Neural cell (in vitro differentiated cells): ENCODE data around the gene SETX. TPM values are rescaled to one million over a fixed set of nuclear protein-coding genes. Genes with fewer than 3 reads are reported as not detected.

Experiments
- H2AFZ ChIP-seq: fragments of 200-600, 300-800 bp; sonication (generic), shearing (Covaris generic); 2 replicates; pipeline ENCODE4 v1.6.0; 2014; ENCODE audit warnings: low read depth, mild to moderate bottlenecking, antibody characterized with exemption, low read length, moderate library complexity
- H3F3A ChIP-seq: fragments of 200-600 bp; shearing (Covaris generic); 2 replicates; pipeline ENCODE4 v1.6.1; 2016; ENCODE audit warnings: mild to moderate bottlenecking, moderate library complexity, mixed read lengths, antibody characterized with exemption, low read length; ENCODE audit not compliant: insufficient read depth, poor library complexity, severe bottlenecking
- H3K27ac ChIP-seq: fragments of 200-600, 300-800 bp; sonication (generic), shearing (Covaris generic); 2 replicates; pipeline ENCODE4 v1.5.1; 2014; ENCODE audit warnings: mild to moderate bottlenecking, low read length, moderate library complexity
- H3K27me3 ChIP-seq: fragments of 300-800, 200-600 bp; sonication (generic), shearing (Covaris generic); 2 replicates; pipeline ENCODE4 v1.6.0; 2014; ENCODE audit warnings: mild to moderate bottlenecking, low read depth, low read length, moderate library complexity; ENCODE audit not compliant: insufficient read depth
- H3K36me3 ChIP-seq: fragments of 300-800, 200-600 bp; sonication (generic), shearing (Covaris generic); 2 replicates; pipeline ENCODE4 v1.5.1; 2014; ENCODE audit warnings: mild to moderate bottlenecking, antibody characterized with exemption, low read length, moderate library complexity; ENCODE audit not compliant: insufficient read depth
- H3K4me2 ChIP-seq: fragments of 300-800, 200-600 bp; sonication (generic), shearing (Covaris generic); 2 replicates; pipeline ENCODE4 v1.6.0; 2014; ENCODE audit warnings: mild to moderate bottlenecking, low read length
- H3K4me3 ChIP-seq: fragments of 300-800, 200-600 bp; sonication (generic), shearing (Covaris generic); 2 replicates; pipeline ENCODE4 v1.5.1; 2014; ENCODE audit warnings: mild to moderate bottlenecking, low read length, moderate library complexity
- H3K79me2 ChIP-seq: fragments of 200-600 bp; shearing (Covaris generic); replicated peaks from 2 replicates; pipeline ENCODE4 v1.6.0; 2014; ENCODE audit warnings: mild to moderate bottlenecking, low read length, moderate library complexity; ENCODE audit not compliant: insufficient read depth
- H3K9ac ChIP-seq: fragments of 300-800, 200-600 bp; sonication (generic), shearing (Covaris generic); 2 replicates; pipeline ENCODE4 v1.6.1; 2016; ENCODE audit warnings: mild to moderate bottlenecking, low read length, mixed read lengths
- H3K9me2 ChIP-seq: fragments of 200-600 bp; shearing (Covaris generic); 2 replicates; pipeline ENCODE4 v1.6.1; 2016; ENCODE audit warnings: mild to moderate bottlenecking, low read length, mixed read lengths; ENCODE audit not compliant: insufficient read depth
- H3K9me3 ChIP-seq: fragments of 200-600, 300-800 bp; sonication (generic), shearing (Covaris generic); 2 replicates; pipeline ENCODE4 v1.6.1; 2016; ENCODE audit warnings: mild to moderate bottlenecking, mixed run types, low read length, moderate library complexity, mixed read lengths
- H4K20me1 ChIP-seq: fragments of 200-600 bp; shearing (Covaris generic); 2 replicates; pipeline ENCODE4 v1.6.1; 2016; ENCODE audit warnings: mild to moderate bottlenecking, mixed run types; ENCODE audit not compliant: insufficient read depth
- CTCF ChIP-seq: fragments of 450-650 bp; IDR thresholded peaks from 2 replicates; pipeline ENCODE4 v1.5.1; 2014; ENCODE audit warnings: antibody characterized with exemption, mild to moderate bottlenecking, moderate library complexity; ENCODE audit not compliant: poor library complexity, severe bottlenecking
- EP300 ChIP-seq: fragments of 450-650 bp; conservative IDR thresholded peaks from 2 replicates; pipeline ENCODE4 v1.6.1; 2014; ENCODE audit warnings: antibody characterized with exemption, mild to moderate bottlenecking, moderate library complexity; ENCODE audit not compliant: poor library complexity, severe bottlenecking
- EZH2 ChIP-seq: fragments of 200-600, 300-800 bp; shearing (Covaris generic), sonication (generic); IDR thresholded peaks from 2 replicates; pipeline ENCODE4 v1.6.1; 2014; ENCODE audit warnings: antibody characterized with exemption, low read length, borderline replicate concordance, mild to moderate bottlenecking; ENCODE audit not compliant: insufficient read depth, poor library complexity, severe bottlenecking
- MXI1 ChIP-seq: fragments of 450-650 bp; conservative IDR thresholded peaks from 2 replicates; pipeline ENCODE4 v1.6.1; 2014; ENCODE audit warnings: antibody characterized with exemption, mild to moderate bottlenecking; ENCODE audit not compliant: poor library complexity, severe bottlenecking
- POLR2AphosphoS5 ChIP-seq: IDR thresholded peaks from 2 replicates; pipeline ENCODE4 v1.6.1; 2012
- RAD21 ChIP-seq: fragments of 450-650 bp; conservative IDR thresholded peaks from 2 replicates; pipeline ENCODE4 v1.6.1; 2014; ENCODE audit warnings: antibody characterized with exemption, mild to moderate bottlenecking, moderate library complexity
- REST ChIP-seq: IDR thresholded peaks from 2 replicates; pipeline ENCODE4 v1.6.1; 2012; ENCODE audit warnings: borderline replicate concordance
- SMC3 ChIP-seq: fragments of 450-650 bp; conservative IDR thresholded peaks from 2 replicates; pipeline ENCODE4 v1.6.1; 2014; ENCODE audit warnings: antibody characterized with exemption, mild to moderate bottlenecking, moderate library complexity; ENCODE audit not compliant: poor library complexity
- TAF1 ChIP-seq: IDR thresholded peaks from 2 replicates; pipeline ENCODE4 v1.6.1; 2012; ENCODE audit warnings: low read depth
- polyA plus RNA-seq: library from polyadenylated mRNA; depleted of rRNA; stranded (reverse); fragments of >200 nt; gene quantifications from 2 replicates; pipeline ENCODE4 v1.2.3, GENCODE V29; 2014

SETX gene
- polyA plus RNA-seq, 1 donor from 2014 or later, result 32.0 TPM

GRCh38 chr9:132245465-132245864 is 109.3 kb downstream of the SETX start:
- Histone ChIP-seq H3K4me2 (no peak overlapping the region), H3F3A (no peaks in the 10 kb centered on the region), H3K4me3 (no peak overlapping the region), H4K20me1 (no peaks in the 10 kb centered on the region), H3K9ac (no peak overlapping the region), H3K9me3 (no peaks in the 10 kb centered on the region), H2AFZ (no peak overlapping the region), H3K27me3 (peaks cover 35% of the 10 kb centered on the region), H3K36me3 (no peaks in the 10 kb centered on the region), H3K9me2 (no peaks in the 10 kb centered on the region), H3K79me2 (no peaks in the 10 kb centered on the region), H3K27ac (no peak overlapping the region)
- TF ChIP-seq SMC3 (no peak), EP300 (no peak), MXI1 (no peak), POLR2AphosphoS5 (no peak), TAF1 (no peak), CTCF (no peak)

GRCh38 chr9:132244582-132245455 is 110.0 kb downstream of the SETX start:
- H3K9ac ChIP-seq, result no peak overlapping the region
- H3K9me3 ChIP-seq, result no peaks in the 10 kb centered on the region
- no peak overlapping the region for H3K4me3 ChIP-seq
- no peaks in the 10 kb centered on the region for H3F3A ChIP-seq
- H4K20me1 ChIP-seq, result no peaks in the 10 kb centered on the region
- no peak overlapping the region for H2AFZ ChIP-seq
- no peaks in the 10 kb centered on the region for H3K36me3 ChIP-seq
- H3K27me3 ChIP-seq, result peaks cover 38% of the 10 kb centered on the region
- H3K27ac ChIP-seq, result no peak overlapping the region
- TF ChIP-seq TAF1 (no peak), CTCF (no peak), RAD21 (no peak), MXI1 (no peak), POLR2AphosphoS5 (no peak), EP300 (no peak), REST (no peak), SMC3 (no peak), EZH2 (no peak)
- no peak overlapping the region for H3K4me2 ChIP-seq
- no peaks in the 10 kb centered on the region for H3K9me2 ChIP-seq
- no peaks in the 10 kb centered on the region for H3K79me2 ChIP-seq
